BLaER1 treated with 17β-estradiol and CSF1 and Interleukin-3, amounts not matched to agents 10 nM and 100 nM (cell line): ENCODE data around the gene ACAA2.
A peak's percentile ranks its signal among the peaks of the same experiment; 100 is the strongest.
"Not testable (repeated sequence)": the region's sequence is repeated elsewhere in the genome, so short reads cannot be mapped to it uniquely, and the experiment has no call there.

Source experiments
- H3K27ac ChIP-seq, 11 experiments: shearing (Covaris generic); formaldehyde crosslinking; 2 replicates each; pipeline ENCODE4 v1.8.1; 2022
- H3K27me3 ChIP-seq, 11 experiments: shearing (Covaris generic); formaldehyde crosslinking; 2 replicates each; pipeline ENCODE4 v1.8.1; 2022
- H3K36me3 ChIP-seq, 11 experiments: shearing (Covaris generic); formaldehyde crosslinking; 2 replicates each; pipeline ENCODE4 v1.8.1; 2022
- H3K4me1 ChIP-seq, 10 experiments: shearing (Covaris generic); formaldehyde crosslinking; 2 replicates each; pipeline ENCODE4 v1.8.1; 2022
- H3K4me2 ChIP-seq, 11 experiments: shearing (Covaris generic); formaldehyde crosslinking; 2 replicates each; pipeline ENCODE4 v1.8.1; 2022
- H3K4me3 ChIP-seq, 10 experiments: shearing (Covaris generic); formaldehyde crosslinking; 2 replicates each; pipeline ENCODE4 v1.8.1; 2022
- H3K9ac ChIP-seq, 11 experiments: shearing (Covaris generic); formaldehyde crosslinking; 2 replicates each; pipeline ENCODE4 v1.8.1; 2022
- H3K9me3 ChIP-seq, 11 experiments: shearing (Covaris generic); formaldehyde crosslinking; replicated peaks in 1 of 11; 2 replicates each; pipeline ENCODE4 v1.8.1; 2022
- H4K20me1 ChIP-seq, 11 experiments: shearing (Covaris generic); formaldehyde crosslinking; 2 replicates each; pipeline ENCODE4 v1.8.1; 2022
- Cebpa-rat ChIP-seq, 11 experiments: shearing (Covaris generic); IDR thresholded peaks; 2 replicates each; pipeline ENCODE4 v1.8.1; 2022

Gene ACAA2

DNA sequence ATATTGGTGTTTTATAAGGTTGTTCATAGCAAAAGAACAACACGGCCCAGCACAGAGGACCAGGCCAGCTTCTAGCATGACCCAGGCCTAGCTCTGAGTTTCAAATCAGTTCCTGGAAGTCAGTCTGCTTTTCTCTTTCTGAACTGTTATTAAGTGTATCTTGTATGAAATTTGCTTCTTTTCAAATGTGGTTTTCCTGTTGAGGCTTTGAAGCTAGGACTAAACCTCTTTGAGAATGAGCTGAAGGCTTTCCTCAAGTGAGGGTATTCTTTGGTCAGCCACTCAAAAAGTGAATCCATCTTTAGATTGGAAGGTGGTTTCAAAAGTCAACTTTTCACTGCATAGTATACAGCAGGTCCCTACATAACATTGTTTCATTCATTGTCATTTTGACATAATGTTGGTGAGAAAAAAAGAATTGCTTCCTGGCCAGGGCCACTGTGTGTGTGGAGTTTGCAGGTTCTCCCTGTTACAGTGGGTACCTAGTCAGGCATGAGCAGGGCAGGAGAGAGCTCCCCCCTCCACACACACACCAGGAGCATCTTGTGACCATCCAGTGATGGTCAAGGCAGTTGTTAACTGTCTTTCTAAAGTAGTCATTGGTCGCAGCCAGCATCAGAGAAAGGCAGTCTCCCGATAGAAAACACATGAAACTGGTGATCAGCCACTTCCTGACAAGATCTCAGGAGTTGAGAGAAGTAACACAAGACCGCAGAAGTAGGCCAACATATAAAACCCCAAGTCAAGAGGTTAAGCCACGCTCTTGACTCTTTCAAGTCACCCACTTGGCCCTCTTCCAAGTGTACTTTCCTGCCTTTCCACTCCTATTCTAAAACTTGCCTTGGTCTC, 6.7 kb upstream of the ACAA2 start:
- Histone ChIP-seq H4K20me1 (no peaks in the 10 kb centered on the region), H3K9ac (peak overlapping the region in 1 of 11 experiments; percentile 2; a peak in 1 of 22 replicates), H3K4me1 (peaks cover 19 to 25% (median 22%) of the 10 kb centered on the region in 10 experiments), H3K4me3 (no peak overlapping the region), H3K9me3 (no peaks in the 10 kb centered on the region), H3K27me3 (no peaks in the 10 kb centered on the region), H3K36me3 (peaks cover 0 to 7% (median 0%) of the 10 kb centered on the region in 11 experiments; a peak in 2 of 22 replicates), H3K4me2 (peak overlapping the region; percentile 55 to 78 (median 68)), H3K27ac (peak overlapping the region in 7 of 11 experiments; percentile 8 to 47 (median 27); a peak in 11 of 22 replicates)
- no peak for TF ChIP-seq Cebpa-rat (IDR thresholded peaks at IDR 0.05)

DNA sequence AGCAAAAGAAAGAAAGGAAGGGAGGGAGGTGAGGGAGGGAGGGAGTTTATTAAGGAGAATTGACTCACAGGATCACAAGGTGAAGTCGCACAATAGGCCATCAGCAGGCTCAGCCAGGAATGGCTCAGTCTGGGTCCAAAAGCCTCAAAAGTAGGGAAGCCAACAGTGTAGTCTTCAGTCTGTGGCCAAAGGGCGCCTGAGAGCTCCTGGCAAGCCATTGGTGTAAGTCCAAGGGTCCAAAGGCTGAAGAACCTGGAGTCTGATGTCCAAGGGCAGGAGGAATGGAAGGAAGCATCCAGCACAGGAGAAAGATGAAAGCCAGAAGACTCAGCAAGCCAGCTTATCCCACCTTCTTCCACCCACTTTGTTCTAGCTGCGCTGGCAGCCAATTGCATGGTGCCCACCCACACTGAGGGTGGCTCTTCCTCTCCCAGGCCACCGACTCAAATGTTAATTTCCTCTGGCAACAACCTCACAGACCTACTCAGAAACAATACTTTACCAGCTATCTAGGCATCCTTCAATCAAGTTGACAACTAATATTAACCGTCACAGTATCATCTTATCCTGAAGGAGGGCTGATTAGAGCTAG, 5.8 kb upstream of the ACAA2 start:
- peaks cover 0 to 7% (median 0%) of the 10 kb centered on the region in 11 experiments; a peak in 2 of 22 replicates for H3K36me3 ChIP-seq
- no peak for TF ChIP-seq Cebpa-rat (IDR thresholded peaks at IDR 0.05)
- H3K27ac ChIP-seq, result peak overlapping the region in 5 of 11 experiments; percentile 8 to 47 (median 27); a peak in 3 of 22 replicates
- peak overlapping the region; percentile 55 to 78 (median 68) for H3K4me2 ChIP-seq
- no peaks in the 10 kb centered on the region for H3K27me3 ChIP-seq
- no peaks in the 10 kb centered on the region for H3K9me3 ChIP-seq
- no peak overlapping the region for H3K9ac ChIP-seq
- H3K4me1 ChIP-seq, result peaks cover 24 to 32% (median 29%) of the 10 kb centered on the region in 10 experiments
- H3K4me3 ChIP-seq, result no peak overlapping the region
- H4K20me1 ChIP-seq, result no peaks in the 10 kb centered on the region

DNA sequence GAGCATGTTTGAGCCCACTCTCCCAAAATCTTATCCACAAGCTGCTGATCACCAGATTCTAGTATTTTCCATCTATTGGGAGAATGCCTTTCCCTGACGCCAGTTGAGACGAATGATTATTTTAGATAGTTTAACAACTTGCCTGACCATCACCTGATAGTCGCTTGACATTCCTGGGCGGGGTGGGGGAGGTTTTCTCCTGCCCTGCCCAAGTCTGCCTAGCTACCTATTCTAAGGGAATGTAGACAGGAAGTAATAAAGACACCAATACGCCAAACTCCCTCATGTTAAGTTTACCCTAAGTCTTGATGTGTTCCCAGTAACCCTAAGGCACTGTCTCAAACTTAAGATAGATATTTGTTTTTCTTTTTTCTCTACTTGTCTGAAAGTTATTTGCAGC, 4.6 kb upstream of the ACAA2 start:
- Histone ChIP-seq H4K20me1 (no peaks in the 10 kb centered on the region), H3K27ac (no peak overlapping the region), H3K36me3 (peaks cover 0 to 7% (median 0%) of the 10 kb centered on the region in 11 experiments; a peak in 2 of 22 replicates), H3K4me1 (peaks cover 24 to 32% (median 29%) of the 10 kb centered on the region in 10 experiments), H3K4me3 (no peak overlapping the region), H3K9me3 (no peaks in the 10 kb centered on the region), H3K4me2 (no peak overlapping the region), H3K9ac (no peak overlapping the region), H3K27me3 (no peaks in the 10 kb centered on the region)
- no peak for TF ChIP-seq Cebpa-rat (IDR thresholded peaks at IDR 0.05)

- no peaks in the 10 kb centered on the region for H4K20me1 ChIP-seq
- H3K4me1 ChIP-seq, result peaks cover 40 to 47% (median 44%) of the 10 kb centered on the region in 10 experiments
- no peak overlapping the region for H3K4me2 ChIP-seq
- TF ChIP-seq Cebpa-rat (IDR thresholded peaks at IDR 0.05), result no peak
- no peak overlapping the region for H3K9ac ChIP-seq
- no peaks in the 10 kb centered on the region for H3K27me3 ChIP-seq
- no peak overlapping the region for H3K4me3 ChIP-seq
- H3K27ac ChIP-seq, result no peak overlapping the region
- no peaks in the 10 kb centered on the region for H3K9me3 ChIP-seq
- peaks cover 0 to 7% (median 0%) of the 10 kb centered on the region in 11 experiments; a peak in 3 of 22 replicates for H3K36me3 ChIP-seq
These were observed 2.6 kb upstream of the ACAA2 start for GRCh38 chr18:49815927-49816326.

DNA sequence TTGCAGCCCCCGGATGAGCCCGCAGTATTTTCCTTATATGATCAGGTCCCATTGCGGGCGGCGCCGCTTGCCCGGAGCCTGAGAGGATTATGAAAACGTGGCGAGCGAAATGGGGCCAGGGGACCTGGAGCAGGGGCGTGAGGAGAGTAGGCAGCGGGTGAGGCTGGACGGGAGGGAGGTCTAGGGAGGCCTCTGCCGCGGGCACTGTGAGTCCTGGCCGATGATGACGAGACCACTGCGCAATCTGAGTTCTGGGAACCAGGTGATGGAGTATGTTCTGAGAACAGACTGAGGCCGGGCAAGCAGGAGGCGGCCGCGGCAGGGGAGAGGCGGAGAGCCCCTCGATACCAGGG, 790 bp upstream of the ACAA2 start:
- peaks cover 8 to 16% (median 16%) of the 10 kb centered on the region in 11 experiments for H3K9me3 ChIP-seq
- H3K4me2 ChIP-seq, result peak overlapping the region; percentile 93 to 98 (median 96)
- peaks cover 4 to 21% (median 15%) of the 10 kb centered on the region in 11 experiments; a peak in 21 of 22 replicates for H3K36me3 ChIP-seq
- peak overlapping the region; percentile 94 to 99 (median 97) for H3K9ac ChIP-seq
- TF ChIP-seq Cebpa-rat (IDR thresholded peaks at IDR 0.05), result no peak
- peak overlapping the region; percentile 92 to 100 (median 98); a peak in 21 of 22 replicates for H3K27ac ChIP-seq
- H3K4me1 ChIP-seq, result peaks cover 24 to 30% (median 27%) of the 10 kb centered on the region in 10 experiments
- H4K20me1 ChIP-seq, result no peaks in the 10 kb centered on the region
- no peaks in the 10 kb centered on the region for H3K27me3 ChIP-seq
- peak overlapping the region; percentile 76 to 95 (median 84) for H3K4me3 ChIP-seq

DNA sequence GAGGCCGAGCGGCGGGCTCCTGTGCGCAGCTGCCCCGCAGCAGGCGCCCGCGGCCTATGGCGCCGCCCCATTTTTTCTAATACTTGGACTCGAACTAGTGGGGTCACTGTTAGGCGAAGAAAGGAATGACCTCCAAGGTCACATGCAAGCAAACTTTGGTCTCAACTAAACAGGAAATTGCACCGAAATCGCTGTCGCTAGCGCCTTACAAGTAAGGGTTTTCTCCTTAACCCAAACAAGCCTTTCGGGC, 339 bp downstream of the ACAA2 start:
- Histone ChIP-seq H3K4me3 (peak overlapping the region; percentile 76 to 95 (median 84)), H3K27ac (peak overlapping the region; percentile 92 to 100 (median 98)), H3K4me2 (peak overlapping the region; percentile 81 to 98 (median 96)), H3K27me3 (no peaks in the 10 kb centered on the region), H4K20me1 (no peaks in the 10 kb centered on the region), H3K4me1 (peaks cover 22 to 29% (median 25%) of the 10 kb centered on the region in 10 experiments), H3K36me3 (peaks cover 15 to 32% (median 26%) of the 10 kb centered on the region in 11 experiments), H3K9me3 (peaks cover 19 to 28% (median 27%) of the 10 kb centered on the region in 11 experiments), H3K9ac (peak overlapping the region; percentile 94 to 99 (median 97))
- TF ChIP-seq Cebpa-rat (IDR thresholded peaks at IDR 0.05), result no peak

DNA sequence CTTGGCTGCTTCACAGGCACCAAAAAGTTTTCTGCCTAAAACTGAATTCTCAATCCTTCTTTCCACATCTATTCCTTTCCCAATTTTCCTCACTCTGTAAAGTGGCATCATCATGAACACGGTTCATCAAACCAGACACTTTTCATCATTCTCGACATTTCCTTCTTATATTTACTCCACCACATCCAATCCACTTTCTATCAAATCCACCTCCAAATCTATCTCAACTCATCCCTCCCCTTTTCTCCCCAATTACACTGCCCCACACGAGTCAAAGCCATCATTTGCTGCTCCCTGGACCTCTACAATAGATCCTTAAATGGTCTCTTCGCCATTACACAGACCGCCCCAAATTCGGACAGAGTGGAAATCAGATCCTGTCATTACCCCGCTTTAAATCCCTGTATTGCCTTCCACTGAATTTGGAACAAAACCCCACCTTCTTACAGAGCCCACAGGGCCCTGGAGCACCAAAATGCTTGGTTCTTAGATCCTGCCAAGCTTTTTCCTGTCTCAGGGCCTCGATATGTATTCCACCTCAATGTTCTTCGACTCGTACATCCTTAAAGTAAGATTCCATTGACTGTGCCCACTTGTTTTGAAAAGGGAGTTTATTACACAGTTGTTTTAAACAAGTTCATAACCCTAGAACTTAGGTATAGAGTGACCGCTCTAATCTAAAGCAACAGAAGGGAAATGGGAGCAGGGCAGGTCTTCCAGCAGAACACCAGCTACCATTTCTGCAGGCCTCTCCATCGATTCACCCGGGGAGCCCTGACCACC, 856 bp downstream of the ACAA2 start:
- Histone ChIP-seq H3K9ac (peak overlapping the region; percentile 94 to 99 (median 97)), H4K20me1 (no peaks in the 10 kb centered on the region; a peak in 1 of 22 replicates), H3K27ac (peak overlapping the region; percentile 92 to 100 (median 98)), H3K36me3 (peaks cover 15 to 37% (median 28%) of the 10 kb centered on the region in 11 experiments), H3K9me3 (peaks cover 24 to 33% (median 32%) of the 10 kb centered on the region in 11 experiments), H3K4me3 (peak overlapping the region; percentile 76 to 95 (median 84)), H3K4me2 (peak overlapping the region; percentile 81 to 98 (median 96)), H3K4me1 (peaks cover 22 to 29% (median 25%) of the 10 kb centered on the region in 10 experiments), H3K27me3 (no peaks in the 10 kb centered on the region)
- TF ChIP-seq Cebpa-rat (IDR thresholded peaks at IDR 0.05), result no peak

GRCh38 chr18:49811151-49811938, 2.0 kb downstream of the ACAA2 start:
- no peak overlapping the region for H3K27ac ChIP-seq
- no peak for TF ChIP-seq Cebpa-rat (IDR thresholded peaks at IDR 0.05)
- H3K4me3 ChIP-seq, result peak overlapping the region in 2 of 10 experiments; percentile 81 to 93; a peak in 3 of 20 replicates

GRCh38 chr18:49808553-49809191, 4.7 kb downstream of the ACAA2 start:
- Histone ChIP-seq H3K36me3 (peaks cover 19 to 53% (median 39%) of the 10 kb centered on the region in 11 experiments), H4K20me1 (peaks cover 0 to 27% (median 13%) of the 10 kb centered on the region in 11 experiments; a peak in 10 of 22 replicates), H3K4me1 (peaks cover 16 to 31% (median 24%) of the 10 kb centered on the region in 10 experiments), H3K4me3 (0 out of 20 replicates have a peak overlapping the region, but pooled peaks of 1 of the 10 experiments have one; percentile 8), H3K9me3 (peaks cover 31 to 52% (median 42%) of the 10 kb centered on the region in 11 experiments)
- not testable (repeated sequence) for H3K9ac ChIP-seq, H3K27me3 ChIP-seq, H3K4me2 ChIP-seq, H3K27ac ChIP-seq

More at GRCh38 chr18:49811151-49811938, 2.0 kb downstream of the ACAA2 start:
- H3K9me3 ChIP-seq, result peaks cover 31 to 44% (median 42%) of the 10 kb centered on the region in 11 experiments
- peaks cover 22 to 29% (median 25%) of the 10 kb centered on the region in 10 experiments for H3K4me1 ChIP-seq
- peaks cover 19 to 49% (median 37%) of the 10 kb centered on the region in 11 experiments for H3K36me3 ChIP-seq
- peaks cover 0 to 5% (median 0%) of the 10 kb centered on the region in 11 experiments; a peak in 3 of 22 replicates for H4K20me1 ChIP-seq
- peak overlapping the region in 4 of 11 experiments; percentile 1 to 41 (median 18); a peak in 2 of 22 replicates for H3K9ac ChIP-seq
- peak overlapping the region; percentile 49 to 98 (median 96) for H3K4me2 ChIP-seq
- H3K27me3 ChIP-seq, result no peaks in the 10 kb centered on the region
